Measurements from ENCODE around the gene ABCC1.

Gene ABCC1

DNA sequence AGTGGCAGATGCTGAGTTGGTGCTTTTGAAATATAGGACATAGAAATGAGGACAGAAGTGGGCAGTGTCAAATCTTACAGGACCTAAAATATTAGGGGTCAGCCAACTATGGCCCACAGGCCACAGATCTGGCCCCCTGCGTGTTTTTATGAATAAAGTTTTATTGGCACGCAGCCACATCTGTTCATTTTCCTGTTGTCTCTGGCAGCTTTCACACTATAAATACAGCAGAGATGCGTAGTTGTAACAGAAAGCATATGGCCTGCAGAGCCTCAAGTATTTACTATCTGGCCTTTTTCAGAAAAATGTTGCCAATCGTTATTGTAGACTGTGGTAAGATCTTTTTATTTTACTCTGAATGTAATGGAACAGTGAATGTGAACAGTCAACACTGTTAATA, 191.1 kb downstream of the ABCC1 start:
- ChIA-PET CTCF (no interaction called here), POLR2A (no interaction called here)
- no peak for DNase-seq (ENCODE audit: extremely low spot score)
- TF ChIP-seq HDGF (IDR thresholded peaks at IDR 0.05; ENCODE audit: borderline replicate concordance): no peak
- TF ChIP-seq SP1 (IDR thresholded peaks at IDR 0.05): no peak
- TF ChIP-seq NFRKB (IDR thresholded peaks at IDR 0.05): no peak
- no peak for TF ChIP-seq TARDBP (IDR thresholded peaks at IDR 0.05)
- TF ChIP-seq, protein P1, sequence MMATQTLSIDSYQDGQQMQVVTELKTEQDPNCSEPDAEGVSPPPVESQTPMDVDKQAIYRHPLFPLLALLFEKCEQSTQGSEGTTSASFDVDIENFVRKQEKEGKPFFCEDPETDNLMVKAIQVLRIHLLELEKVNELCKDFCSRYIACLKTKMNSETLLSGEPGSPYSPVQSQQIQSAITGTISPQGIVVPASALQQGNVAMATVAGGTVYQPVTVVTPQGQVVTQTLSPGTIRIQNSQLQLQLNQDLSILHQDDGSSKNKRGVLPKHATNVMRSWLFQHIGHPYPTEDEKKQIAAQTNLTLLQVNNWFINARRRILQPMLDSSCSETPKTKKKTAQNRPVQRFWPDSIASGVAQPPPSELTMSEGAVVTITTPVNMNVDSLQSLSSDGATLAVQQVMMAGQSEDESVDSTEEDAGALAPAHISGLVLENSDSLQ (IDR thresholded peaks at IDR 0.05): no peak
- no peak for TF ChIP-seq FOXK2 (IDR thresholded peaks at IDR 0.05)
- TF ChIP-seq SUZ12 (IDR thresholded peaks at IDR 0.05): no peak
- no peak for TF ChIP-seq ARNT (IDR thresholded peaks at IDR 0.05)
- TF ChIP-seq FOXM1 (IDR thresholded peaks at IDR 0.05; ENCODE audit: borderline replicate concordance): no peak
- no peak for TF ChIP-seq L3MBTL2 (conservative IDR thresholded peaks at IDR 0.05)
- TF ChIP-seq FOXA1 (IDR thresholded peaks at IDR 0.05): no peak
- TF ChIP-seq ELF4 (IDR thresholded peaks at IDR 0.05): no peak
- TF ChIP-seq ZNF384 (IDR thresholded peaks at IDR 0.05): no peak

DNA sequence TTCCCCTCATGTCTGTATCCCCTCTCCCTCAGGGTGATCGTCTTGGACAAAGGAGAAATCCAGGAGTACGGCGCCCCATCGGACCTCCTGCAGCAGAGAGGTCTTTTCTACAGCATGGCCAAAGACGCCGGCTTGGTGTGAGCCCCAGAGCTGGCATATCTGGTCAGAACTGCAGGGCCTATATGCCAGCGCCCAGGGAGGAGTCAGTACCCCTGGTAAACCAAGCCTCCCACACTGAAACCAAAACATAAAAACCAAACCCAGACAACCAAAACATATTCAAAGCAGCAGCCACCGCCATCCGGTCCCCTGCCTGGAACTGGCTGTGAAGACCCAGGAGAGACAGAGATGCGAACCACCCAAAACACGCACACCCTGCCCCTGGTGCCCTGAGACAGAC, 191.7 kb downstream of the ABCC1 start:
- POLR2A ChIA-PET: no interaction called here
- DNase-seq (ENCODE audit: extremely low spot score): no peak
- TF ChIP-seq FOXK2 (IDR thresholded peaks at IDR 0.05): no peak
- TF ChIP-seq CTBP1 (IDR thresholded peaks at IDR 0.05; ENCODE audit: borderline replicate concordance): no peak
- no peak for TF ChIP-seq ELF4 (IDR thresholded peaks at IDR 0.05)
- TF ChIP-seq TARDBP (IDR thresholded peaks at IDR 0.05): no peak
- TF ChIP-seq ZNF384 (IDR thresholded peaks at IDR 0.05): no peak
- TF ChIP-seq SUZ12 (IDR thresholded peaks at IDR 0.05): no peak
- TF ChIP-seq, protein P1 (IDR thresholded peaks at IDR 0.05): no peak
- CTCF ChIA-PET: no interaction called here

DNA sequence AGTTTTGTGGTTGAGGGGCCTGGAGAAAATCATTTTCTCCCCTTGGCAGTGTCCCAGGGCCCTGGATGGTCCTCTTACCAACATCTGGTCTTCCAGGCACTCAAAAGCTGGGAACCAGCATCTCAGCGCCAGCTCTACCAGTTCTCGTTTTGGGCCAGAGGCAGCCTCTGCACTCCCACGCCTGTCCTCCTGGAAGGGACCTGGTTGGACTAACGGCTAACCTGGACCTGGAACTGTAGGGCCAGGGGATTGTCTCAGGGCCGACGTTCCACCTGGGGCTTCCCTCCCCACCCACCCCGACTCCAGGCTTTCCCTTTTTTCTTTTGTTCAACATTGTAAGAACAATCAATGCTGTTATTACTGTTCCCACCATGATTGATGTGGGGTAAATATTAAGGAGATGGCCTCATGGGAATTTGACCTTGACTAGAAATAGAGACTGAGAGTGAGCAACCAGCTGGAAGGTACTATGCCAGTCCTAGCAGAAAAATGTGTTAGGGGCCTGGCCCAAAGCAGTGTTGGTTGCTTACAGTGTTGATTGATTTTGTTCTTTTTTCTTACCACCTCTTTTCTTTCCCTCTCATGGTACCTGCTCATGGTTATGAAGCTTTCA, 192.5 kb downstream of the ABCC1 start:
- DNase-seq (ENCODE audit: extremely low spot score): no peak
- CTCF ChIA-PET: interaction anchor here (1.0 kb wide), 1 partner anchor 14 kb away, joined by 3 read pairs; no protein-coding TSS in a partner anchor
- TF ChIP-seq TARDBP (IDR thresholded peaks at IDR 0.05): no peak
- TF ChIP-seq HDGF (IDR thresholded peaks at IDR 0.05; ENCODE audit: borderline replicate concordance): no peak
- no peak for TF ChIP-seq FOXK2 (IDR thresholded peaks at IDR 0.05)
- TF ChIP-seq L3MBTL2 (conservative IDR thresholded peaks at IDR 0.05): no peak
- POLR2A ChIA-PET: no interaction called here

DNA sequence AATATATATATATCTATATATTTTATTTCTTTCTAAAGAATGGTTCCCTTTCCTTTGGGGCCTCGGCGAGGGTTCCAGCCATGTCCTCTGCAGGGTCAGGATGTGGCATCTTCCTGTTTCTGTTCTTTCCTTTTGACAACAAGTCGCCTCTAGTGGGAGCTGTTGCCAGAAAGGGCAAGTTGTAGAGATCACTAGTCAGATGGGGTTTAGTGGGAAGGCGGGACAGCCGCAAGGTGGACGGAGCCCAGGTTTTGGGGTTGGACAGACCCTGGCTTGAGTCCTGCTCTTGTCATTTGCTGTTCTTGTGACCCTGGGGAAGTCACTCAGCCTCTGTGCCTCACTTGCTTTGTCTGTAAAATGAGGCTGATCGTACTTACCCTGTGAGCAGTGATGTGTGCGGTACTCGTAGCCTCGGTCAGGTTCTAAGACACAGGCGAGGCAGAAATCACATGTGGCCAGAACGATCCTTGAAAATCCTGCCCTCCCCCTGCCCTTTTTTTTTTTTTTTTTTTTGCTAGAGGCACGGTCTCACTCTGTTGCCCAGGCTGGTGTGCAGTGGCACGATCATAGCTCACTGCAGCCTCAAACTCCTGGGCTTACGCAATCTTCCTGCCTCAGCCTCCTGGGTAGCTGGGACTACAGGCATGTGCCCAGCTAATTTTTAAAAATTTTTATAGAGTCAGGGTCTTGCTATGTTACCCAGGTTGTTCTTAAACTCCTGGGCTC, 193.8 kb downstream of the ABCC1 start:
- ChIA-PET POLR2A (no interaction called here), CTCF (interaction anchor here (0.6 to 1.0 kb wide), 3 partner anchors 15 to 370 kb away, joined by 3 read pairs; no protein-coding TSS in a partner anchor)
- DNase-seq (ENCODE audit: extremely low spot score): peak; percentile 63
- no peak for TF ChIP-seq ZNF384 (IDR thresholded peaks at IDR 0.05)
- no peak for TF ChIP-seq CTBP1 (IDR thresholded peaks at IDR 0.05; ENCODE audit: borderline replicate concordance)
- no peak for TF ChIP-seq TARDBP (IDR thresholded peaks at IDR 0.05)
- TF ChIP-seq SUZ12 (IDR thresholded peaks at IDR 0.05): no peak
- no peak for TF ChIP-seq LEF1 (IDR thresholded peaks at IDR 0.05; ENCODE audit: borderline replicate concordance)

DNA sequence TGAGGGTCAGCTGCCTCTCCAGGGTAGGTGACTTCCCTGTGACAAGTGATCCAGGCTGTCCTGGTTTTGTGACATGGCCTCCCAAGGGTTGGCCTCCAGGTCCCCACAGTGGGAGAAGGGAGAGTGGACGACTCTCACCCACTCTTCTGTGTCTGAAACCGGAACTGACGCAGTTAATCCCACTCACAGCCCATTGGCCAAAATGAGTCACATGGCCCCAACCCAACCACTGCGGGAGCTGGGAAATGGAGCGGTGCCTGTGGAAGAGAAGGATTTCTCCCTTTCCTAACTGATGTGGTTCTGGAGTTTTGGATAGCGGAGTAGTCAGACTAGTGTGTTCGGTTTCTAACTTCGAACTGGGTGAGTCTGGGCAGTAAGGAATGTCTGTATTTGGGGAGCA, 194.5 kb downstream of the ABCC1 start:
- CTCF ChIA-PET: interaction anchor here (0.7 kb wide), 1 partner anchor 28 kb away, joined by 3 read pairs; no protein-coding TSS in a partner anchor
- POLR2A ChIA-PET: no interaction called here
- DNase-seq (ENCODE audit: extremely low spot score): no peak
- no peak for TF ChIP-seq LEF1 (IDR thresholded peaks at IDR 0.05; ENCODE audit: borderline replicate concordance)
- no peak for TF ChIP-seq HDGF (IDR thresholded peaks at IDR 0.05; ENCODE audit: borderline replicate concordance)
- no peak for TF ChIP-seq ARNT (IDR thresholded peaks at IDR 0.05)
- no peak for TF ChIP-seq SP1 (IDR thresholded peaks at IDR 0.05)
- TF ChIP-seq FOXA1 (IDR thresholded peaks at IDR 0.05): no peak
- no peak for TF ChIP-seq ELF4 (IDR thresholded peaks at IDR 0.05)
- no peak for TF ChIP-seq L3MBTL2 (conservative IDR thresholded peaks at IDR 0.05)
- TF ChIP-seq TARDBP (IDR thresholded peaks at IDR 0.05): no peak
- TF ChIP-seq SUZ12 (IDR thresholded peaks at IDR 0.05): no peak
- TF ChIP-seq ZNF384 (IDR thresholded peaks at IDR 0.05): no peak
- TF ChIP-seq, protein P1 (IDR thresholded peaks at IDR 0.05): no peak
- TF ChIP-seq NFRKB (IDR thresholded peaks at IDR 0.05): no peak
- no peak for TF ChIP-seq BHLHE40 (IDR thresholded peaks at IDR 0.05; ENCODE audit: borderline replicate concordance)
- no peak for TF ChIP-seq FOXM1 (IDR thresholded peaks at IDR 0.05; ENCODE audit: borderline replicate concordance)
- no peak for TF ChIP-seq FOXK2 (IDR thresholded peaks at IDR 0.05)
- no peak for TF ChIP-seq CTBP1 (IDR thresholded peaks at IDR 0.05; ENCODE audit: borderline replicate concordance)

DNA sequence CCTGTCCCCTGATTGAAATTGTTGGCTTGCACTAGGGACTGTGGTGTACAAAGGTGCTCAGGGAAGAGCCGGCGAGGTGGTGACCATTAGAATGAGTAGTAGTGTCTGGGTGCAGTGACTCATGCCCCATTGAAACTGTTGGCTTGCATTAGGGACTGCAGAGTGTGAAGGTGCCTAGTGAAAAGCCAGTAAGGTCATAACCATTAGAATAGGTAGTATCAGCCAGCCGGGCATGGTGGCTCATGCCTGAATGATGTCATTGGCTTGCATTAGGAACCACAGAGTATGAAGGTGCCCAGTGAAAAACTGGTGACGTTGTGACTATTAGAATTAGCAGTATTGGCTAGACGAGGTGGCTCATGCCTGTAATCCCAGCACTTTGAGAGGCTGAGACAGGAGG, 195.0 kb downstream of the ABCC1 start:
- DNase-seq (ENCODE audit: extremely low spot score): no peak
- TF ChIP-seq LEF1 (IDR thresholded peaks at IDR 0.05; ENCODE audit: borderline replicate concordance) (no peak), SP1 (IDR thresholded peaks at IDR 0.05) (no peak), ARNT (IDR thresholded peaks at IDR 0.05) (no peak), ZNF384 (IDR thresholded peaks at IDR 0.05) (no peak), FOXA1 (IDR thresholded peaks at IDR 0.05) (no peak), FOXK2 (IDR thresholded peaks at IDR 0.05) (no peak), FOXM1 (IDR thresholded peaks at IDR 0.05; ENCODE audit: borderline replicate concordance) (no peak), SUZ12 (IDR thresholded peaks at IDR 0.05) (no peak), ELF4 (IDR thresholded peaks at IDR 0.05) (no peak), HDGF (IDR thresholded peaks at IDR 0.05; ENCODE audit: borderline replicate concordance) (no peak), L3MBTL2 (conservative IDR thresholded peaks at IDR 0.05) (no peak), CTBP1 (IDR thresholded peaks at IDR 0.05; ENCODE audit: borderline replicate concordance) (no peak), BHLHE40 (IDR thresholded peaks at IDR 0.05; ENCODE audit: borderline replicate concordance) (no peak), NFRKB (IDR thresholded peaks at IDR 0.05) (no peak)
- POLR2A ChIA-PET: no interaction called here
- CTCF ChIA-PET: no interaction called here

Data from HEK293T (cell line).